Amniotic epithelial cell (primary cell): ENCODE results near the gene PLEKHM2.
A peak's percentile ranks its signal among the peaks of the same experiment; 100 is the strongest.

Experiments
- DNase-seq: peaks from one replicate; pipeline ENCODE4 v3.0.0-alpha.2; 2010; ENCODE audit warnings: low read depth

Gene PLEKHM2

GRCh38 chr1:15702722-15703550, 18.8 kb downstream of the PLEKHM2 start:
- DNase-seq: no peak

GRCh38 chr1:15703562-15703961, 19.4 kb downstream of the PLEKHM2 start:
- DNase-seq: peak; percentile 89

- no peak for DNase-seq
Observed at GRCh38 chr1:15704526-15705183, 20.5 kb downstream of the PLEKHM2 start.

GRCh38 chr1:15705184-15705566, 21.1 kb downstream of the PLEKHM2 start:
- DNase-seq: no peak

GRCh38 chr1:15706751-15707150, 22.6 kb downstream of the PLEKHM2 start:
- no peak for DNase-seq

- no peak for DNase-seq
Observed at GRCh38 chr1:15707239-15707925, 23.3 kb downstream of the PLEKHM2 start.

GRCh38 chr1:15708486-15709137, 24.5 kb downstream of the PLEKHM2 start:
- no peak for DNase-seq

GRCh38 chr1:15709226-15709625, 25.1 kb downstream of the PLEKHM2 start:
- DNase-seq: no peak

- no peak for DNase-seq
Observed at GRCh38 chr1:15712168-15712567, 28.0 kb downstream of the PLEKHM2 start.

GRCh38 chr1:15714406-15715136, 30.5 kb downstream of the PLEKHM2 start:
- peak; percentile 70 for DNase-seq

- peak; percentile 53 for DNase-seq
Observed at GRCh38 chr1:15717418-15718125, 33.5 kb downstream of the PLEKHM2 start.

GRCh38 chr1:15718199-15718601, 34.1 kb downstream of the PLEKHM2 start:
- DNase-seq: peak; percentile 65

GRCh38 chr1:15719381-15720120, 35.4 kb downstream of the PLEKHM2 start:
- peak; percentile 62 for DNase-seq

- DNase-seq: no peak
Observed at GRCh38 chr1:15720861-15721260, 36.7 kb downstream of the PLEKHM2 start.

GRCh38 chr1:15722411-15722810, 38.3 kb downstream of the PLEKHM2 start:
- DNase-seq: no peak

- DNase-seq: no peak
Observed at GRCh38 chr1:15722836-15723532, 38.9 kb downstream of the PLEKHM2 start.

GRCh38 chr1:15723631-15724246, 39.6 kb downstream of the PLEKHM2 start:
- no peak for DNase-seq

- DNase-seq: no peak
Observed at GRCh38 chr1:15724949-15725880, 41.1 kb downstream of the PLEKHM2 start.
